ENCODE measurements around the gene CNIH2.

CNIH2 gene

DNA sequence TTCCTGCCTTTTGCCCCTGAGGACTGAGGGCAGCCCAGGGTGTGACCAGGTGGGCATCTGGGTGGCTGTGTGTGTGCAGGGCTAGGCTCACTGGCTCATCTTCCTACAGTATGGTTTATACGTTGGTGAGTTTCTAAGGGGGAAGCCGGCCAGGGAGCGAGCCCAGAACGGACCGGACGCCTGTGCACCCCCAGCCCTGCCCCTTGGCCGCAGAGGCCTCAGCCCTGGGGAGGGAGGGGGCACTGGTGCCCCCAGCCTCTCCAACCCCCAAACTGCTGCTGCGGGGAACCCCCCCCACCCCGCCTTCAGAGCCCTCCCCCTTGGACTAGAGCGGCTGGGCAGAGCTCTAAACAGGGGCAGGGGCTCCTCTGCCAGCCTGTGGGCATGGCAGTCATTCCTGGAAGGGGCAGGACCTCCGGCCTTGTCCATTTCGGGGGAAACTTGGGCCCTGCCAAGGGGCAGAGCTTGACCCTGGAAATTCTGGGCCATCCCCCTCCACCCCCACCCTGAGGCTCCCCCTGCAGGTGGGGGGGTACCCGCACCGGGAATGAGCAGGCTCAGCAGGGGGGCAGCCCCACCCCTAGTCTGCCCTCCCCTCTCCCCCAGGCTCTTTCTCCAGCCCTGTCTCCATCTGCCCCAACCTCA is 5.6 kb downstream of the CNIH2 start:
- no peak for TF ChIP-seq CTCF (IDR thresholded peaks at IDR 0.05; ENCODE audit: borderline replicate concordance, control extremely low read depth, extremely low read depth, insufficient read depth, missing control alignments)
- in situ Hi-C loops (cut with MboI; ENCODE audit: low sequenced_read_pairs, unreplicated experiment), result no loop called here

GRCh38 chr11:66284526-66285078 is 6.6 kb downstream of the CNIH2 start:
- in situ Hi-C loops (cut with MboI; ENCODE audit: low sequenced_read_pairs, unreplicated experiment), result no loop called here
- no peak for TF ChIP-seq CTCF (IDR thresholded peaks at IDR 0.05; ENCODE audit: borderline replicate concordance, control extremely low read depth, extremely low read depth, insufficient read depth, missing control alignments)
- DNase-seq (ENCODE audit: low spot score), result no peak

More for the DNA sequence above, 5.6 kb downstream of the CNIH2 start:
- DNase-seq (ENCODE audit: low spot score), result no peak

- no peak for TF ChIP-seq CTCF (IDR thresholded peaks at IDR 0.05; ENCODE audit: borderline replicate concordance, control extremely low read depth, extremely low read depth, insufficient read depth, missing control alignments)
- DNase-seq (ENCODE audit: low spot score), result no peak
- in situ Hi-C loops (cut with MboI; ENCODE audit: low sequenced_read_pairs, unreplicated experiment), result no loop called here
Measured at GRCh38 chr11:66285250-66285947, 7.4 kb downstream of the CNIH2 start.

GRCh38 chr11:66286699-66287098 is 8.7 kb downstream of the CNIH2 start:
- in situ Hi-C loops (cut with MboI; ENCODE audit: low sequenced_read_pairs, unreplicated experiment), result no loop called here
- TF ChIP-seq CTCF (IDR thresholded peaks at IDR 0.05; ENCODE audit: borderline replicate concordance, control extremely low read depth, extremely low read depth, insufficient read depth, missing control alignments), result no peak
- no peak for DNase-seq (ENCODE audit: low spot score)

DNA sequence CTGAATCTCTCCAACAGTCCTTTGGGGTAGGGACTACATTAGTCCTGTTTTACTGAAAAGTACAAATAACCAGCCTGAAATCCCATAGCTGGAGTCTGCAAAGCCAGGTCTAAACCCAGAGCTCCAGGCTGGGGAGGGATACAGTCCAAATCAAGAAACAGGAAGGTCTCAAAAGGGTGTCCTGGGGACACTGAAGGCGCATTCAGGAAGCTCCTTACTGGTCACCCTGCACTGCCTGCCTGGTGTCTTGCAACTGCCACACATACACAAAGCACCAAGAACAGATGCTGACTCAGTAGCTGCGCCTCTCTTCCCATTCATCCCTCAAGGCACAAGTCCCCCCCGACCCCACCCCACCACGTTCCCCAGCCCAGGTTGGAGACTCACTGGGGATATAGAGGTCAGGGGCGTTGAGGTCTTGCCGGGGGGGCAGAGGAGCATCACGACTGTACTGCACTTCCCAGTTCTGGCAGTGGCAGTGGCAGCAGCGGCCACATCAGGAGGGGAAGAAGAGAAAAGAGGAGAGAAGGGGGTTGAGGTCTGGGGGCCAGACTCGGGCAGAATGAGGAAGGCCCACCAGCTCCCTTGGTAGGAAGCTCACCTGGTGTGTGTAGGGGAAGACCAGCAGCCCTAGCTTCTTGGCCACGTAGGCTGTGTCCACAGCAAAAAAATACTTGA is 9.4 kb downstream of the CNIH2 start:
- no peak for TF ChIP-seq CTCF (IDR thresholded peaks at IDR 0.05; ENCODE audit: borderline replicate concordance, control extremely low read depth, extremely low read depth, insufficient read depth, missing control alignments)
- in situ Hi-C loops (cut with MboI; ENCODE audit: low sequenced_read_pairs, unreplicated experiment), result no loop called here

GRCh38 chr11:66287889-66288670 is 10.1 kb downstream of the CNIH2 start:
- no peak for TF ChIP-seq CTCF (IDR thresholded peaks at IDR 0.05; ENCODE audit: borderline replicate concordance, control extremely low read depth, extremely low read depth, insufficient read depth, missing control alignments)
- no peak for DNase-seq (ENCODE audit: low spot score)
- in situ Hi-C loops (cut with MboI; ENCODE audit: low sequenced_read_pairs, unreplicated experiment), result no loop called here

More for the DNA sequence above, 9.4 kb downstream of the CNIH2 start:
- DNase-seq (ENCODE audit: low spot score), result no peak

Data from GM13976 (cell line).